ENCODE data around the gene LACTB. TPM values are rescaled to one million over a fixed set of nuclear protein-coding genes. Genes with fewer than 3 reads are reported as not detected.
A peak's percentile ranks its signal among the peaks of the same experiment; 100 is the strongest.

Gene LACTB
- total RNA-seq, 1 donor = 26.1 TPM

GRCh38 chr15:63178034-63178433 lies 56.4 kb downstream of the LACTB start:
- peak; percentile 10 for DNase-seq (ENCODE audit: low read depth)
- H3K4me3 ChIP-seq (ENCODE audit: low read depth, low read length) = no peak overlapping the region
- TF ChIP-seq CTCF (IDR thresholded peaks at IDR 0.05; ENCODE audit: insufficient read depth, low read length) = no peak

GRCh38 chr15:63180746-63181145 lies 59.1 kb downstream of the LACTB start:
- TF ChIP-seq CTCF (IDR thresholded peaks at IDR 0.05; ENCODE audit: insufficient read depth, low read length) = no peak

GRCh38 chr15:63181648-63182047 lies 60.0 kb downstream of the LACTB start:
- H3K4me3 ChIP-seq (ENCODE audit: low read depth, low read length) = no peak overlapping the region
- DNase-seq (ENCODE audit: low read depth) = peak; percentile 84
- TF ChIP-seq CTCF (IDR thresholded peaks at IDR 0.05; ENCODE audit: insufficient read depth, low read length) = no peak

More at GRCh38 chr15:63180746-63181145, 59.1 kb downstream of the LACTB start:
- no peak for DNase-seq (ENCODE audit: low read depth)
- H3K4me3 ChIP-seq (ENCODE audit: low read depth, low read length) = no peak overlapping the region

GRCh38 chr15:63185206-63185605 lies 63.5 kb downstream of the LACTB start:
- DNase-seq (ENCODE audit: low read depth) = no peak
- no peak overlapping the region for H3K4me3 ChIP-seq (ENCODE audit: low read depth, low read length)
- no peak for TF ChIP-seq CTCF (IDR thresholded peaks at IDR 0.05; ENCODE audit: insufficient read depth, low read length)

GRCh38 chr15:63186065-63186464 lies 64.4 kb downstream of the LACTB start:
- TF ChIP-seq CTCF (IDR thresholded peaks at IDR 0.05; ENCODE audit: insufficient read depth, low read length) = no peak
- peak; percentile 68 for DNase-seq (ENCODE audit: low read depth)
- no peak overlapping the region for H3K4me3 ChIP-seq (ENCODE audit: low read depth, low read length)

GRCh38 chr15:63187589-63188226 lies 66.0 kb downstream of the LACTB start:
- H3K4me3 ChIP-seq (ENCODE audit: low read depth, low read length) = no peak overlapping the region
- TF ChIP-seq CTCF (IDR thresholded peaks at IDR 0.05; ENCODE audit: insufficient read depth, low read length) = no peak
- no peak for DNase-seq (ENCODE audit: low read depth)
